H1 (cell line): ENCODE measurements around the gene CBARP. TPM values are rescaled to one million over a fixed set of nuclear protein-coding genes. Genes with fewer than 3 reads are reported as not detected.
A peak's percentile ranks its signal among the peaks of the same experiment; 100 is the strongest.

Experiments
- CTCF ChIA-PET: fragments of 300-600 bp; sonication (Branson Sonifier 250); formaldehyde crosslinking; loops from one replicate; lab custom pipeline; 2021; ENCODE audit not compliant: partially characterized antibody; lab: Charles Lee
- POLR2A ChIA-PET: fragments of 300-600 bp; sonication (Branson Sonifier 250); formaldehyde crosslinking; loops from one replicate; lab custom pipeline; 2021; ENCODE audit warnings: inconsistent platforms; ENCODE audit not compliant: partially characterized antibody; lab: Charles Lee
- DNase-seq, 2 experiments: peaks; one replicate each; pipeline versions ENCODE4 v3.0.0 to v3.0.0-alpha.2; 2010 to 2022; ENCODE audit warnings: low spot score in 2 of 2, low read depth in 1 of 2, mixed read lengths in 1 of 2
- FAIRE-seq: peaks from 2 replicates; lab custom pipeline; 2011; peaks lifted over from hg19 to GRCh38; lab: Jason Lieb, UNC
- H2AFZ ChIP-seq: 2 replicates; pipeline ENCODE4 v1.8.1; 2012; ENCODE audit warnings: low read length, inconsistent platforms
- H2AK5ac ChIP-seq: 2 replicates; pipeline ENCODE4 v1.6.1; 2013; ENCODE audit warnings: low read depth, low read length
- H2BK120ac ChIP-seq: replicated peaks from 2 replicates; pipeline ENCODE3; 2013; ENCODE audit warnings: low read depth, low read length, inconsistent platforms
- H2BK12ac ChIP-seq: 2 replicates; pipeline ENCODE4 v1.6.1; 2013; ENCODE audit warnings: low read depth, low read length
- H2BK15ac ChIP-seq: 2 replicates; pipeline ENCODE4 v1.6.1; 2013; ENCODE audit warnings: low read length
- H2BK20ac ChIP-seq: 2 replicates; pipeline ENCODE4 v1.6.1; 2013; ENCODE audit warnings: low read length
- H2BK5ac ChIP-seq: 2 replicates; pipeline ENCODE4 v1.6.1; 2013; ENCODE audit warnings: low read depth, low read length
- H3K14ac ChIP-seq: 2 replicates; pipeline ENCODE4 v1.6.1; 2013; ENCODE audit warnings: inconsistent platforms; ENCODE audit not compliant: insufficient read length
- H3K18ac ChIP-seq: 2 replicates; pipeline ENCODE4 v1.6.1; 2013; ENCODE audit warnings: low read length; ENCODE audit errors: extremely low read depth
- H3K23ac ChIP-seq: 2 replicates; pipeline ENCODE4 v1.6.1; 2013; ENCODE audit warnings: inconsistent platforms; ENCODE audit not compliant: insufficient read length
- H3K23me2 ChIP-seq: 2 replicates; pipeline ENCODE4 v1.6.1; 2013; ENCODE audit warnings: low read depth, low read length
- H3K27ac ChIP-seq: 2 replicates; pipeline ENCODE4 v1.6.1; 2011; ENCODE audit warnings: low read depth, low read length, inconsistent platforms
- H3K27me3 ChIP-seq, 4 experiments: replicated peaks in 1 of 4; 1 replicate in 1 of 4; 2 replicates in 3 of 4; pipeline versions ENCODE4 v1.6.1 to v1.8.1; 2011 to 2013; ENCODE audit warnings: low read length in 3 of 4, mild to moderate bottlenecking in 3 of 4, inconsistent platforms in 2 of 4, mixed read lengths in 2 of 4, moderate library complexity in 1 of 4; ENCODE audit not compliant: control insufficient read depth in 3 of 4, insufficient read depth in 3 of 4; ENCODE audit errors: extremely low read depth in 1 of 4
- H3K36me3 ChIP-seq, 4 experiments: 2 replicates each; pipeline versions ENCODE4 v1.6.1 to v1.8.1; 2011 to 2013; ENCODE audit warnings: mild to moderate bottlenecking in 4 of 4, low read length in 3 of 4, moderate library complexity in 2 of 4, control low read depth in 1 of 4, inconsistent platforms in 1 of 4; ENCODE audit not compliant: insufficient read depth in 4 of 4, control insufficient read depth in 2 of 4
- H3K4ac ChIP-seq: replicated peaks from 2 replicates; pipeline ENCODE3; 2013; ENCODE audit warnings: low read length, low read depth, mixed read lengths, inconsistent platforms; ENCODE audit not compliant: insufficient read length
- H3K4me1 ChIP-seq, 4 experiments: replicated peaks in 1 of 4; 1 replicate in 1 of 4; 2 replicates in 3 of 4; pipeline versions ENCODE4 v1.6.1 to v1.8.1; 2011 to 2013; ENCODE audit warnings: low read length in 3 of 4, inconsistent platforms in 2 of 4, mixed read lengths in 1 of 4; ENCODE audit not compliant: insufficient read depth in 4 of 4, control insufficient read depth in 3 of 4
- H3K4me2 ChIP-seq, 2 experiments: 2 replicates each; pipeline versions ENCODE4 v1.6.1 to v1.8.1; 2011 to 2013; ENCODE audit warnings: low read depth in 2 of 2, low read length in 2 of 2, control low read depth in 1 of 2, inconsistent platforms in 1 of 2, mild to moderate bottlenecking in 1 of 2; ENCODE audit not compliant: insufficient read depth in 1 of 2
- H3K4me3 ChIP-seq, 4 experiments: fragments of 200-600, 300-600 bp in 1 of 4; sonication (generic), shearing (Covaris generic), sonication (Bioruptor Twin) in 1 of 4; 2 replicates each; pipeline versions ENCODE4 v1.5.1 to v1.8.1; 2011 to 2016; ENCODE audit warnings: low read length in 4 of 4, low read depth in 3 of 4, control low read depth in 2 of 4, inconsistent platforms in 2 of 4, mild to moderate bottlenecking in 2 of 4, mixed read lengths in 1 of 4, moderate library complexity in 1 of 4; ENCODE audit not compliant: insufficient read depth in 2 of 4; ENCODE audit errors: extremely low read depth in 1 of 4
- H3K56ac ChIP-seq: replicated peaks from 2 replicates; pipeline ENCODE3; 2013; ENCODE audit warnings: low read depth, mild to moderate bottlenecking, mixed read lengths, low read length, inconsistent platforms; ENCODE audit not compliant: insufficient read length
- H3K79me1 ChIP-seq: 2 replicates; pipeline ENCODE4 v1.6.1; 2013; ENCODE audit warnings: low read depth, low read length, control low read depth
- H3K79me2 ChIP-seq, 2 experiments: 2 replicates each; pipeline versions ENCODE4 v1.6.1 to v1.8.1; 2012 to 2013; ENCODE audit warnings: low read length in 2 of 2, mild to moderate bottlenecking in 2 of 2, inconsistent platforms in 1 of 2; ENCODE audit not compliant: insufficient read depth in 2 of 2, control insufficient read depth in 1 of 2
- H3K9ac ChIP-seq, 4 experiments: replicated peaks in 1 of 4; 1 replicate in 1 of 4; 2 replicates in 3 of 4; pipeline versions ENCODE4 v1.6.1 to v1.8.1; 2011 to 2013; ENCODE audit warnings: low read depth in 3 of 4, low read length in 3 of 4, control low read depth in 2 of 4, mild to moderate bottlenecking in 2 of 4, moderate library complexity in 2 of 4, inconsistent platforms in 1 of 4; ENCODE audit errors: extremely low read depth in 1 of 4
- H3K9me3 ChIP-seq, 2 experiments: 2 replicates each; pipeline versions ENCODE4 v1.6.1 to v1.8.1; 2012 to 2013; ENCODE audit warnings: mild to moderate bottlenecking in 2 of 2, moderate library complexity in 2 of 2, control low read depth in 1 of 2, inconsistent platforms in 1 of 2, low read depth in 1 of 2, low read length in 1 of 2, mixed read lengths in 1 of 2; ENCODE audit not compliant: insufficient read depth in 2 of 2
- H4K20me1 ChIP-seq, 2 experiments: replicated peaks in 1 of 2; 2 replicates each; pipeline versions ENCODE3 to v1.8.1; 2011 to 2013; ENCODE audit warnings: inconsistent platforms in 2 of 2, low read length in 2 of 2, mild to moderate bottlenecking in 1 of 2; ENCODE audit not compliant: insufficient read depth in 2 of 2, control insufficient read depth in 1 of 2
- H4K5ac ChIP-seq: 2 replicates; pipeline ENCODE4 v1.6.1; 2013; ENCODE audit warnings: low read length, low read depth, mixed read lengths, inconsistent platforms; ENCODE audit not compliant: insufficient read length
- H4K8ac ChIP-seq: 2 replicates; pipeline ENCODE4 v1.8.0; 2013; ENCODE audit warnings: mild to moderate bottlenecking, moderate library complexity, low read length, inconsistent platforms; ENCODE audit not compliant: insufficient read depth; ENCODE audit errors: extremely low read depth
- H4K91ac ChIP-seq: replicated peaks from 2 replicates; pipeline ENCODE3; 2013; ENCODE audit warnings: low read length, mixed read lengths, inconsistent platforms; ENCODE audit not compliant: insufficient read length
- CHD2 ChIP-seq: IDR thresholded peaks from 2 replicates; pipeline ENCODE4 v1.6.1; 2012; ENCODE audit warnings: low read length, improper control_type of control experiment
- POLR2A ChIP-seq, 2 experiments: IDR thresholded peaks; 1 replicate in 1 of 2; 2 replicates in 1 of 2; pipeline ENCODE4 v1.6.1; 2011; ENCODE audit warnings: low read depth in 2 of 2, low read length in 2 of 2, mild to moderate bottlenecking in 2 of 2; ENCODE audit errors: control extremely low read depth in 1 of 2
- TAF1 ChIP-seq: IDR thresholded peaks from 2 replicates; pipeline ENCODE4 v1.6.1; 2011; ENCODE audit warnings: mild to moderate bottlenecking, low read depth, low read length
- WGBS, 2 experiments: shearing (Covaris generic) in 1 of 2; methylation state at CpG; one replicate each; pipeline versions ENCODE4 v1.1.6 to v1.1.7; 2013 to 2015; ENCODE audit warnings: low lambda C conversion rate in 2 of 2, mixed read lengths in 2 of 2, inconsistent platforms in 1 of 2, low coverage in 1 of 2, missing lambda C conversion rate in 1 of 2; ENCODE audit not compliant: insufficient replicate concordance in 2 of 2, insufficient coverage in 1 of 2, insufficient read length in 1 of 2; ENCODE audit errors: extremely low coverage in 1 of 2, missing lambda C conversion rate in 1 of 2; 5-methylcytosine and 5-hydroxymethylcytosine counted together
- polyA plus RNA-seq, 7 experiments: library from polyadenylated mRNA; depleted of rRNA in 3 of 7; stranded (reverse) in 5 of 7; unstranded in 2 of 7; fragments of >200 nt in 5 of 7; fragments of 200-250 nt in 2 of 7; gene quantifications; 1 replicate in 5 of 7; 2 replicates in 1 of 7; 4 replicates in 1 of 7; pipeline versions ENCODE4 v1.2.1 to v1.2.3, GENCODE V29; 2011 to 2013; ENCODE audit warnings: missing spikeins in 2 of 7, mixed read lengths in 2 of 7
- total RNA-seq: library from RNA; stranded (reverse); fragmentation: NEBNext Ultra II Directional; extraction: Animal tissue kit (Norgen Biotek cat#: 25700); gene quantifications from 2 replicates; pipeline ENCODE4 v1.2.1, GENCODE V29; 2021
- TF ChIP-seq, protein P1 (sequence below): IDR thresholded peaks from 2 replicates; pipeline ENCODE4 v1.6.1; 2012; ENCODE audit warnings: inconsistent platforms

Gene CBARP
- total and polyA plus RNA-seq, 2 of the 8 experiments (the other 6 are each of a cell fraction or from before 2014, with no cell fraction given) = 4.9 to 14.7 TPM

DNA sequence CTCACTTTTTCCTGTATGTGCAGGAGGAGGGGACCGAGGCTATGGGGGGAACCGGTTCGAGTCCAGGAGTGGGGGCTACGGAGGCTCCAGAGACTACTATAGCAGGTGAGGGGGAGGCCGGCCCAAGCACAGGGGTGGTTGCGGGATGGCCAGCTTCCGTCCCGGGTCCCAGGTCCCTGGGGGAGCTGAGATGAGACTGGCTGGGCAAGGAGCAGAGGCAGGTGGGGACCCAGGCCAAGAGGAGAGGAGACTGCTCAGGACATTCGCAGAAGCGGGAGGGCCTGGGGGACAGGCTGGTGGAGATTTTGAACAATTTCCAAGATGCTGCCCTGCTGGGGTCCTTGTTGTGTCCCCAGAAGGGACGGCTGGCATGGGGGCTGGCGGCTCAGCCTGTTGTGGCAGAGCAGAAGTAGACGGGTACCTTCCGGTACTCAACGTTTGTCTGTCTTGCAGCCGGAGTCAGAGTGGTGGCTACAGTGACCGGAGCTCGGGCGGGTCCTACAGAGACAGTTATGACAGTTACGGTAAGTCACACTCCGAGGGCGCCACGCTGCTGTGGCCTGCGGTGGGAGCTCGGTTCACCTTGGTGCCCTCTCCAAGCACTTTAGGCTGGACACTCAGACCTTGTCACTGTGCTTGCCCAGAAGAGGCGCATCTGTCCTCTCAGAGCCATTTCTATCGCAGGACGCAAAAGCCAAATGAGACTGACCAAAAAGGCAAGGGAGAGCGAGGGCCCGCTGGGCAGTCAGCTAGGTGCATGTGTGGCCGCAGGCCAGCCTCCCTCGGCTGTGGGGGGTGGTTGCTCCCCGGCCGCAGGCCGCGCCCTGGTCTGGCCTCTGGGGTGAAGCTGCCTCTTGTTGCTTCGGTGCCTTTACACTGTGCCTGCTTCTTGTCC is 34.0 kb upstream of the CBARP start:
- H2BK12ac ChIP-seq = no peak overlapping the region
- peaks cover 5 to 38% of the 10 kb centered on the region in 2 experiments for H3K79me2 ChIP-seq
- H3K56ac ChIP-seq = no peak overlapping the region
- H3K9me3 ChIP-seq = no peaks in the 10 kb centered on the region
- ChIA-PET POLR2A (interaction anchor here (0.8 to 11.4 kb wide), 21 partner anchors 8 to 186 kb away, joined by 3 to 331 read pairs (median 3); partner anchors contain the start of genes CBARP, CIRBP and GPX4), CTCF (interaction anchor here (0.6 to 3.1 kb wide), 3 partner anchors 10 to 147 kb away, joined by 3 to 29 read pairs (median 3); no protein-coding TSS in a partner anchor)
- H3K79me1 ChIP-seq = peaks cover 22% of the 10 kb centered on the region
- no peak overlapping the region for H2BK5ac ChIP-seq
- no peak overlapping the region for H4K5ac ChIP-seq
- peaks cover 7 to 25% of the 10 kb centered on the region in 2 experiments for H4K20me1 ChIP-seq
- H2BK15ac ChIP-seq = no peak overlapping the region
- H4K8ac ChIP-seq = peak overlapping the region; percentile 7; the same call in 1 of the 2 replicates
- FAIRE-seq = no peak
- H3K36me3 ChIP-seq = peaks cover 33 to 46% (median 41%) of the 10 kb centered on the region in 4 experiments
- H4K91ac ChIP-seq = no peak overlapping the region
- no peak overlapping the region for H3K18ac ChIP-seq
- 93% methylated on average over 37 of the region's 37 CpGs; no CpG with 5 or more reads in 1 of the 2 experiments for WGBS, 2 experiments
- no peak overlapping the region for H3K4ac ChIP-seq
- H3K23me2 ChIP-seq = peaks cover 21% of the 10 kb centered on the region; the same call in 1 of the 2 replicates
- H2AK5ac ChIP-seq = no peak overlapping the region
- H3K4me1 ChIP-seq = peaks cover 4 to 45% (median 33%) of the 10 kb centered on the region in 4 experiments
- H3K4me3 ChIP-seq = no peak overlapping the region
- no peak overlapping the region for H3K9ac ChIP-seq
- H2BK20ac ChIP-seq = no peak overlapping the region
- H2BK120ac ChIP-seq = no peak overlapping the region
- no peak overlapping the region for H3K14ac ChIP-seq
- H2AFZ ChIP-seq = no peak overlapping the region
- peaks cover 0 to 10% (median 5%) of the 10 kb centered on the region in 4 experiments; a peak in 4 of 7 replicates for H3K27me3 ChIP-seq
- no peak for DNase-seq
- no peak overlapping the region for H3K23ac ChIP-seq
- TF ChIP-seq TAF1 (no peak), POLR2A (IDR thresholded peaks at IDR 0.05; ENCODE audit: control extremely low read depth in 1 of 2, low read depth in 2 of 2, low read length in 2 of 2) (peak in 1 of 2 experiments; percentile 67; a peak in 2 of 3 replicates), CHD2 (no peak)
- TF ChIP-seq, protein P1, sequence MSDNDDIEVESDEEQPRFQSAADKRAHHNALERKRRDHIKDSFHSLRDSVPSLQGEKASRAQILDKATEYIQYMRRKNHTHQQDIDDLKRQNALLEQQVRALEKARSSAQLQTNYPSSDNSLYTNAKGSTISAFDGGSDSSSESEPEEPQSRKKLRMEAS = no peak
- H3K27ac ChIP-seq = no peak overlapping the region
- peak overlapping the region in 1 of 2 experiments; percentile 18; a peak in 2 of 4 replicates for H3K4me2 ChIP-seq
